HG02623 (cell line): Measurements from ENCODE around the gene VGF.
"Not testable (repeated sequence)": the region's sequence is repeated elsewhere in the genome, so short reads cannot be mapped to it uniquely, and the experiment has no call there.

Source experiments
- ATAC-seq: cut with Tn5 transposase; IDR thresholded peaks from one replicate; pipeline ENCODE4 v1.9.1; 2021; ENCODE audit warnings: moderate library complexity; ENCODE audit not compliant: unreplicated experiment

VGF gene

GRCh38 chr7:101165075-101165957, at the start of gene VGF:
Gene VGF, minus strand, starts transcription at chr7:101165569. Its CDS starts 726 bp downstream, at chr7:101164843.
- ATAC-seq = peak; percentile 64

- no peak for ATAC-seq
Measured at GRCh38 chr7:101212014-101212413, 46.6 kb upstream of the VGF start.

- ATAC-seq = no peak
Measured at GRCh38 chr7:101211501-101211900, 46.1 kb upstream of the VGF start.

- no peak for ATAC-seq
Measured at GRCh38 chr7:101210143-101210542, 44.8 kb upstream of the VGF start.

- no peak for ATAC-seq
Measured at GRCh38 chr7:101208794-101209193, 43.4 kb upstream of the VGF start.

GRCh38 chr7:101207459-101207858, 42.1 kb upstream of the VGF start:
- no peak for ATAC-seq

GRCh38 chr7:101206665-101207042, 41.3 kb upstream of the VGF start:
- ATAC-seq = no peak

- ATAC-seq = no peak
Measured at GRCh38 chr7:101205901-101206664, 40.7 kb upstream of the VGF start.

- ATAC-seq = not testable (repeated sequence)
Measured at GRCh38 chr7:101203740-101204738, 38.7 kb upstream of the VGF start.

GRCh38 chr7:101202603-101202918, 37.2 kb upstream of the VGF start:
- no peak for ATAC-seq

- no peak for ATAC-seq
Measured at GRCh38 chr7:101201695-101202602, 36.6 kb upstream of the VGF start.

GRCh38 chr7:101200862-101201599, 35.7 kb upstream of the VGF start, which contains the start of gene MOGAT3:
Gene MOGAT3, minus strand, starts transcription at chr7:101201036. Its CDS starts 182 bp downstream, at chr7:101200854.
- ATAC-seq = no peak

- no peak for ATAC-seq
Measured at GRCh38 chr7:101200504-101200861, 35.1 kb upstream of the VGF start.

- not testable (repeated sequence) for ATAC-seq
Measured at GRCh38 chr7:101199522-101199921, 34.2 kb upstream of the VGF start.

- ATAC-seq = no peak
Measured at GRCh38 chr7:101198476-101198875, 33.1 kb upstream of the VGF start.

GRCh38 chr7:101197991-101198390, 32.6 kb upstream of the VGF start:
- no peak for ATAC-seq

- ATAC-seq = no peak
Measured at GRCh38 chr7:101195884-101196283, 30.5 kb upstream of the VGF start.

- ATAC-seq = no peak
Measured at GRCh38 chr7:101189109-101189508, 23.7 kb upstream of the VGF start.

GRCh38 chr7:101186844-101187428, 21.6 kb upstream of the VGF start:
- no peak for ATAC-seq
